Testis (tissue), 3 donors: Measurements from ENCODE around the gene TMEM61. TPM values are rescaled to one million over a fixed set of nuclear protein-coding genes. Genes with fewer than 3 reads are reported as not detected.

Source experiments
- DNase-seq: peaks from one replicate; pipeline ENCODE4 v3.0.0-alpha.2; 2019
- H3K27ac ChIP-seq, 2 donors: fragments of 200-600 bp; sonication (generic); one replicate each; pipeline ENCODE4 v1.5.1; 2019
- H3K27me3 ChIP-seq: fragments of 200-600 bp; sonication (generic); one replicate; pipeline ENCODE4 v1.5.1; 2019
- H3K36me3 ChIP-seq: fragments of 200-600 bp; sonication (generic); one replicate; pipeline ENCODE4 v1.5.1; 2017; ENCODE audit warnings: low read depth; ENCODE audit errors: missing control alignments
- H3K4me1 ChIP-seq: fragments of 200-600 bp; sonication (generic); one replicate; pipeline ENCODE4 v1.5.1; 2019
- H3K4me3 ChIP-seq, 2 donors: fragments of 200-600 bp; sonication (generic); one replicate each; pipeline ENCODE4 v1.5.1; 2017 to 2019
- H3K9me3 ChIP-seq: fragments of 200-600 bp; sonication (generic); one replicate; pipeline ENCODE4 v1.5.1; 2017
- POLR2A ChIP-seq: fragments of 450-650 bp; IDR thresholded peaks from one replicate; pipeline ENCODE4 v1.6.1; 2017; ENCODE audit warnings: antibody characterized with exemption, mild to moderate bottlenecking, moderate library complexity
- WGBS, 2 donors: methylation state at CpG; one replicate each; pipeline ENCODE4 v1.1.5; 2018; 5-methylcytosine and 5-hydroxymethylcytosine counted together
- intact Hi-C: fragments of 100-400 bp; cut with DNase I; formaldehyde crosslinking; loops from one replicate; pipeline ENCODE4 v1.15.1; 2023; ENCODE audit warnings: low total_unique reads
- polyA plus RNA-seq: library from polyadenylated mRNA; stranded (reverse); fragments of 350-450 nt; fragmentation: Illumina TruSeq; extraction: RNeasy Lipid Tissue Mini Kit (QIAGEN cat#74804); gene quantifications from one replicate; pipeline ENCODE4 v1.2.3, GENCODE V29; 2014; ENCODE audit warnings: low read depth, low replicate concordance; ENCODE audit not compliant: insufficient read depth
- total RNA-seq, 2 donors: library from RNA; depleted of rRNA; stranded (reverse); fragments of >200 nt; gene quantifications; one replicate each; pipeline ENCODE4 v1.2.3, GENCODE V29; 2016
- TF ChIP-seq, protein P1 (sequence below), 3 experiments: fragments of 450-650 bp in 2 of 3; fragments of 200-600 bp in 1 of 3; sonication (generic) in 1 of 3; IDR thresholded peaks; one replicate each; pipeline ENCODE4 v1.5.1; 2016 to 2019; ENCODE audit warnings: antibody characterized with exemption in 3 of 3, mild to moderate bottlenecking in 2 of 3, moderate library complexity in 1 of 3

The TMEM61 gene
- total and polyA plus RNA-seq, 3 donors from 2014 or later: 0.31 to 1.4 (median 1.1) TPM

DNA sequence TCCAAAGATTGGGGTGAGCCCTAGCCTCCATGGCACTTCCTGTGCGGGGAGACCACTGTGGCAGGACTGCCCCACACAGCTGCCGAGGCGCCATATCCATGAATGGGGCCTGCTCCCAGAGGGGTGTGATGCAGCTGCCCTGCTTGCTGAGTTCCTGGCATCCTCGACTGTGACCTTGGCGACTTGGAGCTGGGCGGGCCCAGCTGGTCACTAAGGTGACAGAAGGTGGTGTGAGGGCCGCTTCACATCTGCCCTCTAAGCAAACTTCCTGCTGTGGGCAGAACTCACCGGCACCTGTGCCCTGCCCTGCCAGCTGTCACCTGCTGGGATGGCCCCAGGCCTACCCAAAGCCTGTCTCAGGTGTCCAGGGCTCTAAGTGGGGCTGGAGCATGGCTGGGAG lies 9.0 kb downstream of the TMEM61 start:
- no peak overlapping the region for H3K27ac ChIP-seq
- no peaks in the 10 kb centered on the region for H3K27me3 ChIP-seq
- no peaks in the 10 kb centered on the region for H3K36me3 ChIP-seq
- 65 to 100% methylated on average over 3 to 8 of the region's 8 CpGs for WGBS, 2 donors
- no peaks in the 10 kb centered on the region for H3K9me3 ChIP-seq
- intact Hi-C loops: no loop called here
- DNase-seq: no peak
- no peaks in the 10 kb centered on the region for H3K4me1 ChIP-seq
- no peak for TF ChIP-seq POLR2A
- TF ChIP-seq, protein P1, sequence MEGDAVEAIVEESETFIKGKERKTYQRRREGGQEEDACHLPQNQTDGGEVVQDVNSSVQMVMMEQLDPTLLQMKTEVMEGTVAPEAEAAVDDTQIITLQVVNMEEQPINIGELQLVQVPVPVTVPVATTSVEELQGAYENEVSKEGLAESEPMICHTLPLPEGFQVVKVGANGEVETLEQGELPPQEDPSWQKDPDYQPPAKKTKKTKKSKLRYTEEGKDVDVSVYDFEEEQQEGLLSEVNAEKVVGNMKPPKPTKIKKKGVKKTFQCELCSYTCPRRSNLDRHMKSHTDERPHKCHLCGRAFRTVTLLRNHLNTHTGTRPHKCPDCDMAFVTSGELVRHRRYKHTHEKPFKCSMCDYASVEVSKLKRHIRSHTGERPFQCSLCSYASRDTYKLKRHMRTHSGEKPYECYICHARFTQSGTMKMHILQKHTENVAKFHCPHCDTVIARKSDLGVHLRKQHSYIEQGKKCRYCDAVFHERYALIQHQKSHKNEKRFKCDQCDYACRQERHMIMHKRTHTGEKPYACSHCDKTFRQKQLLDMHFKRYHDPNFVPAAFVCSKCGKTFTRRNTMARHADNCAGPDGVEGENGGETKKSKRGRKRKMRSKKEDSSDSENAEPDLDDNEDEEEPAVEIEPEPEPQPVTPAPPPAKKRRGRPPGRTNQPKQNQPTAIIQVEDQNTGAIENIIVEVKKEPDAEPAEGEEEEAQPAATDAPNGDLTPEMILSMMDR (IDR thresholded peaks at IDR 0.05): no peak
- H3K4me3 ChIP-seq: no peak overlapping the region

DNA sequence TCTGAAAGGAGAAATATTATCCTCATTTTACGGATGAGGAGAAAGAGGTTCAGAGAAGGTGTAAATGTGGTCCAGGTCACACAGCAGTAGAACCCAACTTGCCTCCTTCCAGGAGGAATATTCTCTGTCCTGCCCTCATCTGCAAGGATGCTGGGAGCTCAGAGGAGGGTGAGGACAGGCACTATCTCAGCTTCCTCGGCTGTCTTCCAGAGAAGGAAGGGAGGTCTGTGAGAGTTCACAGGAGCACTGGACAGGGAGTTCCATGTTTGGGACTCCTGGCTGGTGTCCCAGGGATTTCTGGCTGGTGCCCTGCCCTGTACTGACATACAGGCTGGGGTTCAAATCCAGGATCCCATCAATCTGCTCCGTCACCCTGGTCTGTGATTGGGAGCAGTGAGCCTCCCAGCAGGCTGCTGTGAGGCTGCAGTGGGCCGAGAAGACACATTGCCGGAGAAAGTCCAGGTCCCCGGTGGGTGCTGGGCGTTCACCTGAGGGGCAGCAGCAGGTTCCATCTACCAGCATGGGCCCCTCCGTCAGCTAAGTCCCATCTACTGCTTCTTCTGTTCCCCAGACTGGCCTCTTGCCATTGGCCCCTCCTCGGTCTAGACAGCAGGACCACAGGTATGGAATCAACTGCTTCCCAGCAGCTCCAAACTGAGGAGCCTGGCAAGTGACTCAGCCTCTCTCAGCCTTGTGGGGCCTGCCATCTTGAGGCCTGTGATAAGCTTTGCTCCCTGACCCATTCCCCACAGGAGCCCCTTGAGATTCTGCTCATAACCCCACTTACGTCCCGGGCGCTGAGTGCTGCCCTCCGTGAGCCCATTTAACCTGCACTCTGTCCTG lies 9.8 kb downstream of the TMEM61 start:
- Histone ChIP-seq H3K36me3 (no peaks in the 10 kb centered on the region), H3K27me3 (no peaks in the 10 kb centered on the region), H3K4me3 (no peak overlapping the region), H3K9me3 (no peaks in the 10 kb centered on the region), H3K4me1 (no peaks in the 10 kb centered on the region), H3K27ac (no peak overlapping the region)
- no peak for DNase-seq
- TF ChIP-seq, protein P1 (IDR thresholded peaks at IDR 0.05): no peak
- TF ChIP-seq POLR2A: no peak
- 54 to 62% methylated on average over 7 to 13 of the region's 13 CpGs for WGBS, 2 donors
- intact Hi-C loops: no loop called here

DNA sequence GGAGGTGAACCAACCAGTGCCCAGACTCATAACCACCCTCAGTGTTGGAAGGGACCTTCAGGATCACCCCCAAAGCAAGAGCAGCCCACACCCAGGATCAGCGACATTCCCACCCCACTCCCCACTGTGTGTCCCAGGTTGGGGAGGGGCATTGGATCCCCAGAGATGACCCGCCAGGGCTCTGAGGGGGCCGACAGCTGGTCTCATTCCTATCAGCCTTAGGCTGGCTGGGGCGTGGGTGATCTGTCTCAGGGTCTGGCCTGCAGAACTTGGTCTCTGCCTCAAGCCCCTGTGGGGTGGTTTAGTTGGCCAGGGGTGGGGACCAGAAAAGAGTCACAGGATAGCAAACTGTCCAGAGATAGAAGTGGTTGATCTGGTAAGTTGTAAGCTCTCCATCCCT lies 10.5 kb downstream of the TMEM61 start:
- Histone ChIP-seq H3K27me3 (no peaks in the 10 kb centered on the region), H3K9me3 (no peaks in the 10 kb centered on the region), H3K4me3 (no peak overlapping the region), H3K4me1 (no peaks in the 10 kb centered on the region), H3K27ac (no peak overlapping the region), H3K36me3 (no peaks in the 10 kb centered on the region)
- TF ChIP-seq POLR2A: no peak
- TF ChIP-seq, protein P1 (IDR thresholded peaks at IDR 0.05): no peak
- WGBS, 2 donors: 56 to 76% methylated on average over 3 to 4 of the region's 4 CpGs
- intact Hi-C loops: no loop called here
- no peak for DNase-seq

DNA sequence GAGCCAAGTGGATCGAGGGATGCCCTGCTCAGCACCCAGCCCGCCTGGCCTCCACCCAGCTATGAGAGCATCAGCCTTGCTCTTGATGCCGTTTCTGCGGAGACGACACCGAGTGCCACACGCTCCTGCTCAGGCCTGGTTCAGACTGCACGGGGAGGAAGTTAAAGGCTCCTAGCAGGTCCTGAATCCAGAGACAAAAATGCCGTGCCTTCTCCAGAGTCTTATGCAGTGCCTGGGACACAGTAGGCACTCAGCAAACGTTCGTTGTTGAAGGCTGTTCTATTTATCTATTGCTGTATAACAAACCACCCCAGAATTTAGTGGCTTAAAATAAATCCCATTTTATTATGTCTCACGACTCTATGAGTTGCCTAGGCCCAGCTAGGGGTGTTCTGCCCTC lies 11.5 kb downstream of the TMEM61 start:
- H3K4me1 ChIP-seq: no peaks in the 10 kb centered on the region
- no peaks in the 10 kb centered on the region for H3K27me3 ChIP-seq
- intact Hi-C loops: no loop called here
- H3K9me3 ChIP-seq: no peaks in the 10 kb centered on the region
- DNase-seq: no peak
- no peak overlapping the region for H3K27ac ChIP-seq
- H3K4me3 ChIP-seq: no peak overlapping the region
- no peaks in the 10 kb centered on the region for H3K36me3 ChIP-seq
- WGBS, 2 donors: 66 to 77% methylated on average over 6 to 12 of the region's 12 CpGs
- TF ChIP-seq POLR2A: no peak
- TF ChIP-seq, protein P1 (IDR thresholded peaks at IDR 0.05): no peak

DNA sequence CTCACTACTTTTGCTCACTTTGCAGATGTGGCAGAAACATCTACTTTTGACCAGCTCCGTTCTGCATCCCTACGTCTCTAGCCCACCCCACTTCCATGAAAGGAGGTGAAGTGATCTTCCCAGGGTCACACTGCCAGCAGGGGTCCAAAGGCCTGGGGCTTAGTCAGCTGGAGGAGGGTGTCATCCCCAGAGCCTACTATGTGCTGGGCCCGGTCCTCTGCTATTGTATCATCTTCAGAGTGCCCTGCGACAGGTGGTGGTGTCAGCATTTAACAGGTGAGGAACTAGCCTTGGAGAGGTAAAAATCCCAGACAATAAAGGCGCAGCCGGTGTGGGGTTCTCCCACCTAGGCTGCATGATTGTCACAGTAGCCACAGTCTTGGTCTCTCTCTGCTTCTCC lies 12.7 kb downstream of the TMEM61 start:
- no peaks in the 10 kb centered on the region for H3K9me3 ChIP-seq
- H3K4me1 ChIP-seq: no peaks in the 10 kb centered on the region
- intact Hi-C loops: no loop called here
- WGBS, 2 donors: 96 to 100% methylated on average over 2 to 6 of the region's 6 CpGs
- no peaks in the 10 kb centered on the region for H3K27me3 ChIP-seq
- H3K4me3 ChIP-seq: no peak overlapping the region
- TF ChIP-seq, protein P1 (IDR thresholded peaks at IDR 0.05): no peak
- TF ChIP-seq POLR2A: no peak
- no peak for DNase-seq
- H3K27ac ChIP-seq: no peak overlapping the region
- no peaks in the 10 kb centered on the region for H3K36me3 ChIP-seq
